H1 (cell line): ENCODE measurements around the gene KRT13. TPM values are rescaled to one million over a fixed set of nuclear protein-coding genes. Genes with fewer than 3 reads are reported as not detected.

ENCODE experiments used
- CTCF ChIA-PET: fragments of 300-600 bp; sonication (Branson Sonifier 250); formaldehyde crosslinking; loops from one replicate; lab custom pipeline; 2021; ENCODE audit not compliant: partially characterized antibody; lab: Charles Lee
- POLR2A ChIA-PET: fragments of 300-600 bp; sonication (Branson Sonifier 250); formaldehyde crosslinking; loops from one replicate; lab custom pipeline; 2021; ENCODE audit warnings: inconsistent platforms; ENCODE audit not compliant: partially characterized antibody; lab: Charles Lee
- DNase-seq, 2 experiments: peaks; one replicate each; pipeline versions ENCODE4 v3.0.0 to v3.0.0-alpha.2; 2010 to 2022; ENCODE audit warnings: low spot score in 2 of 2, low read depth in 1 of 2, mixed read lengths in 1 of 2
- FAIRE-seq: peaks from 2 replicates; lab custom pipeline; 2011; peaks lifted over from hg19 to GRCh38; lab: Jason Lieb, UNC
- H2AFZ ChIP-seq: 2 replicates; pipeline ENCODE4 v1.8.1; 2012; ENCODE audit warnings: low read length, inconsistent platforms
- H2AK5ac ChIP-seq: 2 replicates; pipeline ENCODE4 v1.6.1; 2013; ENCODE audit warnings: low read depth, low read length
- H2BK120ac ChIP-seq: replicated peaks from 2 replicates; pipeline ENCODE3; 2013; ENCODE audit warnings: low read depth, low read length, inconsistent platforms
- H2BK12ac ChIP-seq: 2 replicates; pipeline ENCODE4 v1.6.1; 2013; ENCODE audit warnings: low read depth, low read length
- H2BK15ac ChIP-seq: 2 replicates; pipeline ENCODE4 v1.6.1; 2013; ENCODE audit warnings: low read length
- H2BK20ac ChIP-seq: 2 replicates; pipeline ENCODE4 v1.6.1; 2013; ENCODE audit warnings: low read length
- H2BK5ac ChIP-seq: 2 replicates; pipeline ENCODE4 v1.6.1; 2013; ENCODE audit warnings: low read depth, low read length
- H3K14ac ChIP-seq: 2 replicates; pipeline ENCODE4 v1.6.1; 2013; ENCODE audit warnings: inconsistent platforms; ENCODE audit not compliant: insufficient read length
- H3K18ac ChIP-seq: 2 replicates; pipeline ENCODE4 v1.6.1; 2013; ENCODE audit warnings: low read length; ENCODE audit errors: extremely low read depth
- H3K23ac ChIP-seq: 2 replicates; pipeline ENCODE4 v1.6.1; 2013; ENCODE audit warnings: inconsistent platforms; ENCODE audit not compliant: insufficient read length
- H3K23me2 ChIP-seq: 2 replicates; pipeline ENCODE4 v1.6.1; 2013; ENCODE audit warnings: low read depth, low read length
- H3K27ac ChIP-seq: 2 replicates; pipeline ENCODE4 v1.6.1; 2011; ENCODE audit warnings: low read depth, low read length, inconsistent platforms
- H3K27me3 ChIP-seq, 4 experiments: replicated peaks in 1 of 4; 1 replicate in 1 of 4; 2 replicates in 3 of 4; pipeline versions ENCODE4 v1.6.1 to v1.8.1; 2011 to 2013; ENCODE audit warnings: low read length in 3 of 4, mild to moderate bottlenecking in 3 of 4, inconsistent platforms in 2 of 4, mixed read lengths in 2 of 4, moderate library complexity in 1 of 4; ENCODE audit not compliant: control insufficient read depth in 3 of 4, insufficient read depth in 3 of 4; ENCODE audit errors: extremely low read depth in 1 of 4
- H3K36me3 ChIP-seq, 4 experiments: 2 replicates each; pipeline versions ENCODE4 v1.6.1 to v1.8.1; 2011 to 2013; ENCODE audit warnings: mild to moderate bottlenecking in 4 of 4, low read length in 3 of 4, moderate library complexity in 2 of 4, control low read depth in 1 of 4, inconsistent platforms in 1 of 4; ENCODE audit not compliant: insufficient read depth in 4 of 4, control insufficient read depth in 2 of 4
- H3K4ac ChIP-seq: replicated peaks from 2 replicates; pipeline ENCODE3; 2013; ENCODE audit warnings: low read length, low read depth, mixed read lengths, inconsistent platforms; ENCODE audit not compliant: insufficient read length
- H3K4me1 ChIP-seq, 4 experiments: replicated peaks in 1 of 4; 1 replicate in 1 of 4; 2 replicates in 3 of 4; pipeline versions ENCODE4 v1.6.1 to v1.8.1; 2011 to 2013; ENCODE audit warnings: low read length in 3 of 4, inconsistent platforms in 2 of 4, mixed read lengths in 1 of 4; ENCODE audit not compliant: insufficient read depth in 4 of 4, control insufficient read depth in 3 of 4
- H3K4me2 ChIP-seq, 2 experiments: 2 replicates each; pipeline versions ENCODE4 v1.6.1 to v1.8.1; 2011 to 2013; ENCODE audit warnings: low read depth in 2 of 2, low read length in 2 of 2, control low read depth in 1 of 2, inconsistent platforms in 1 of 2, mild to moderate bottlenecking in 1 of 2; ENCODE audit not compliant: insufficient read depth in 1 of 2
- H3K4me3 ChIP-seq, 4 experiments: fragments of 200-600, 300-600 bp in 1 of 4; sonication (generic), shearing (Covaris generic), sonication (Bioruptor Twin) in 1 of 4; 2 replicates each; pipeline versions ENCODE4 v1.5.1 to v1.8.1; 2011 to 2016; ENCODE audit warnings: low read length in 4 of 4, low read depth in 3 of 4, control low read depth in 2 of 4, inconsistent platforms in 2 of 4, mild to moderate bottlenecking in 2 of 4, mixed read lengths in 1 of 4, moderate library complexity in 1 of 4; ENCODE audit not compliant: insufficient read depth in 2 of 4; ENCODE audit errors: extremely low read depth in 1 of 4
- H3K56ac ChIP-seq: replicated peaks from 2 replicates; pipeline ENCODE3; 2013; ENCODE audit warnings: low read depth, mild to moderate bottlenecking, mixed read lengths, low read length, inconsistent platforms; ENCODE audit not compliant: insufficient read length
- H3K79me1 ChIP-seq: 2 replicates; pipeline ENCODE4 v1.6.1; 2013; ENCODE audit warnings: low read depth, low read length, control low read depth
- H3K79me2 ChIP-seq, 2 experiments: 2 replicates each; pipeline versions ENCODE4 v1.6.1 to v1.8.1; 2012 to 2013; ENCODE audit warnings: low read length in 2 of 2, mild to moderate bottlenecking in 2 of 2, inconsistent platforms in 1 of 2; ENCODE audit not compliant: insufficient read depth in 2 of 2, control insufficient read depth in 1 of 2
- H3K9ac ChIP-seq, 4 experiments: replicated peaks in 1 of 4; 1 replicate in 1 of 4; 2 replicates in 3 of 4; pipeline versions ENCODE4 v1.6.1 to v1.8.1; 2011 to 2013; ENCODE audit warnings: low read depth in 3 of 4, low read length in 3 of 4, control low read depth in 2 of 4, mild to moderate bottlenecking in 2 of 4, moderate library complexity in 2 of 4, inconsistent platforms in 1 of 4; ENCODE audit errors: extremely low read depth in 1 of 4
- H3K9me3 ChIP-seq, 2 experiments: 2 replicates each; pipeline versions ENCODE4 v1.6.1 to v1.8.1; 2012 to 2013; ENCODE audit warnings: mild to moderate bottlenecking in 2 of 2, moderate library complexity in 2 of 2, control low read depth in 1 of 2, inconsistent platforms in 1 of 2, low read depth in 1 of 2, low read length in 1 of 2, mixed read lengths in 1 of 2; ENCODE audit not compliant: insufficient read depth in 2 of 2
- H4K20me1 ChIP-seq, 2 experiments: replicated peaks in 1 of 2; 2 replicates each; pipeline versions ENCODE3 to v1.8.1; 2011 to 2013; ENCODE audit warnings: inconsistent platforms in 2 of 2, low read length in 2 of 2, mild to moderate bottlenecking in 1 of 2; ENCODE audit not compliant: insufficient read depth in 2 of 2, control insufficient read depth in 1 of 2
- H4K5ac ChIP-seq: 2 replicates; pipeline ENCODE4 v1.6.1; 2013; ENCODE audit warnings: low read length, low read depth, mixed read lengths, inconsistent platforms; ENCODE audit not compliant: insufficient read length
- H4K8ac ChIP-seq: 2 replicates; pipeline ENCODE4 v1.8.0; 2013; ENCODE audit warnings: mild to moderate bottlenecking, moderate library complexity, low read length, inconsistent platforms; ENCODE audit not compliant: insufficient read depth; ENCODE audit errors: extremely low read depth
- H4K91ac ChIP-seq: replicated peaks from 2 replicates; pipeline ENCODE3; 2013; ENCODE audit warnings: low read length, mixed read lengths, inconsistent platforms; ENCODE audit not compliant: insufficient read length
- SP4 ChIP-seq: IDR thresholded peaks from 2 replicates; pipeline ENCODE4 v1.6.1; 2012; ENCODE audit warnings: low read length, inconsistent platforms
- WGBS, 2 experiments: shearing (Covaris generic) in 1 of 2; methylation state at CpG; one replicate each; pipeline versions ENCODE4 v1.1.6 to v1.1.7; 2013 to 2015; ENCODE audit warnings: low lambda C conversion rate in 2 of 2, mixed read lengths in 2 of 2, inconsistent platforms in 1 of 2, low coverage in 1 of 2, missing lambda C conversion rate in 1 of 2; ENCODE audit not compliant: insufficient replicate concordance in 2 of 2, insufficient coverage in 1 of 2, insufficient read length in 1 of 2; ENCODE audit errors: extremely low coverage in 1 of 2, missing lambda C conversion rate in 1 of 2; 5-methylcytosine and 5-hydroxymethylcytosine counted together
- polyA plus RNA-seq, 7 experiments: library from polyadenylated mRNA; depleted of rRNA in 3 of 7; stranded (reverse) in 5 of 7; unstranded in 2 of 7; fragments of >200 nt in 5 of 7; fragments of 200-250 nt in 2 of 7; gene quantifications; 1 replicate in 5 of 7; 2 replicates in 1 of 7; 4 replicates in 1 of 7; pipeline versions ENCODE4 v1.2.1 to v1.2.3, GENCODE V29; 2011 to 2013; ENCODE audit warnings: missing spikeins in 2 of 7, mixed read lengths in 2 of 7
- total RNA-seq: library from RNA; stranded (reverse); fragmentation: NEBNext Ultra II Directional; extraction: Animal tissue kit (Norgen Biotek cat#: 25700); gene quantifications from 2 replicates; pipeline ENCODE4 v1.2.1, GENCODE V29; 2021

The KRT13 gene
- total and polyA plus RNA-seq, 2 of the 8 experiments (the other 6 are each of a cell fraction or from before 2014, with no cell fraction given), result 0.09 TPM; not detected in 1

- H2BK5ac ChIP-seq, result no peak overlapping the region; the same call in 1 of the 2 replicates
- H3K23me2 ChIP-seq, result no peaks in the 10 kb centered on the region
- no peak overlapping the region for H4K5ac ChIP-seq
- H3K18ac ChIP-seq, result no peak overlapping the region
- H2AK5ac ChIP-seq, result no peak overlapping the region
- no peaks in the 10 kb centered on the region for H3K79me1 ChIP-seq
- H3K27ac ChIP-seq, result no peak overlapping the region
- WGBS, 2 experiments, result 94% methylated on average over 8 of the region's 8 CpGs; no CpG with 5 or more reads in 1 of the 2 experiments
- ChIA-PET POLR2A (interaction anchor here (1.6 kb wide), 1 partner anchor 64 kb away, joined by 5 read pairs; the partner anchor contains the start of gene KRT19), CTCF (interaction anchor here (1.3 to 2.0 kb wide), 4 partner anchors 11 to 85 kb away, joined by 4 to 5 read pairs (median 4); no protein-coding TSS in a partner anchor)
- H2BK120ac ChIP-seq, result no peak overlapping the region
- H4K91ac ChIP-seq, result no peak overlapping the region
- no peak for DNase-seq
- no peak overlapping the region for H2BK12ac ChIP-seq
- H3K9ac ChIP-seq, result no peak overlapping the region
- no peak overlapping the region for H3K4ac ChIP-seq
- H3K4me2 ChIP-seq, result no peak overlapping the region
- no peaks in the 10 kb centered on the region for H4K20me1 ChIP-seq
- no peaks in the 10 kb centered on the region for H3K79me2 ChIP-seq
- no peak overlapping the region for H3K56ac ChIP-seq
- H3K14ac ChIP-seq, result no peak overlapping the region
- no peak for TF ChIP-seq SP4
- H3K9me3 ChIP-seq, result no peaks in the 10 kb centered on the region; a peak in 1 of 4 replicates
- H2AFZ ChIP-seq, result no peak overlapping the region
- H3K4me1 ChIP-seq, result no peaks in the 10 kb centered on the region
- no peak overlapping the region for H2BK15ac ChIP-seq
- no peaks in the 10 kb centered on the region for H3K27me3 ChIP-seq
- no peak overlapping the region for H4K8ac ChIP-seq
- no peaks in the 10 kb centered on the region for H3K36me3 ChIP-seq
- FAIRE-seq, result no peak
- H2BK20ac ChIP-seq, result no peak overlapping the region
- no peak overlapping the region for H3K23ac ChIP-seq
- no peak overlapping the region for H3K4me3 ChIP-seq
Observed at GRCh38 chr17:41463746-41464145, 41.7 kb downstream of the KRT13 start.
